Left hindlimb (tissue), 1 donor: ENCODE results near the gene PVALEF.

Experiments used
- DNase-seq: peaks from one replicate; pipeline ENCODE4 v3.0.0-alpha.2; 2018

PVALEF gene

GRCh38 chr17:81198826-81199481 lies 33.6 kb downstream of the PVALEF start:
- DNase-seq = no peak

GRCh38 chr17:81199482-81199830 lies 34.1 kb downstream of the PVALEF start:
- no peak for DNase-seq

GRCh38 chr17:81200201-81200600 lies 34.9 kb downstream of the PVALEF start:
- DNase-seq = no peak

- DNase-seq = no peak
Measured at GRCh38 chr17:81200695-81201580, 35.6 kb downstream of the PVALEF start.

GRCh38 chr17:81202318-81202717 lies 37.0 kb downstream of the PVALEF start:
- DNase-seq = no peak

- no peak for DNase-seq
Measured at GRCh38 chr17:81203136-81203535, 37.8 kb downstream of the PVALEF start.

- DNase-seq = no peak
Measured at GRCh38 chr17:81204578-81204977, 39.3 kb downstream of the PVALEF start.

GRCh38 chr17:81206166-81206565 lies 40.9 kb downstream of the PVALEF start:
- DNase-seq = no peak

GRCh38 chr17:81206657-81207056 lies 41.4 kb downstream of the PVALEF start:
- DNase-seq = no peak

GRCh38 chr17:81207610-81208581 lies 42.6 kb downstream of the PVALEF start:
- DNase-seq = no peak

- DNase-seq = no peak
Measured at GRCh38 chr17:81208651-81209050, 43.3 kb downstream of the PVALEF start.

- DNase-seq = no peak
Measured at GRCh38 chr17:81209141-81209540, 43.8 kb downstream of the PVALEF start.

- DNase-seq = no peak
Measured at GRCh38 chr17:81210466-81210865, 45.2 kb downstream of the PVALEF start.

GRCh38 chr17:81210868-81211267 lies 45.6 kb downstream of the PVALEF start:
- no peak for DNase-seq

GRCh38 chr17:81212365-81212764 lies 47.1 kb downstream of the PVALEF start:
- no peak for DNase-seq

GRCh38 chr17:81213978-81214377 lies 48.7 kb downstream of the PVALEF start:
- no peak for DNase-seq

GRCh38 chr17:81217491-81217890 lies 52.2 kb downstream of the PVALEF start:
- DNase-seq = no peak

- no peak for DNase-seq
Measured at GRCh38 chr17:81218459-81218858, 53.2 kb downstream of the PVALEF start.

GRCh38 chr17:81218991-81219390 lies 53.7 kb downstream of the PVALEF start:
- no peak for DNase-seq

- DNase-seq = no peak
Measured at GRCh38 chr17:81219476-81220180, 54.3 kb downstream of the PVALEF start.

- no peak for DNase-seq
Measured at GRCh38 chr17:81221371-81221841, 56.1 kb downstream of the PVALEF start.
